GM19023 (cell line): Measurements from ENCODE around the gene SNTG2.

ENCODE experiments used
- ATAC-seq: cut with Tn5 transposase; IDR thresholded peaks from one replicate; pipeline ENCODE4 v1.9.1; 2021; ENCODE audit warnings: mild to moderate bottlenecking, moderate library complexity; ENCODE audit not compliant: unreplicated experiment

The SNTG2 gene

GRCh38 chr2:926259-926793 lies 24.3 kb upstream of the SNTG2 start:
- ATAC-seq, result no peak

- no peak for ATAC-seq
Observed at GRCh38 chr2:926896-927295, 23.8 kb upstream of the SNTG2 start.

GRCh38 chr2:929011-929735 lies 21.5 kb upstream of the SNTG2 start:
- no peak for ATAC-seq

GRCh38 chr2:929925-930324 lies 20.7 kb upstream of the SNTG2 start:
- no peak for ATAC-seq

- no peak for ATAC-seq
Observed at GRCh38 chr2:930935-931334, 19.7 kb upstream of the SNTG2 start.

GRCh38 chr2:932320-933115 lies 18.1 kb upstream of the SNTG2 start:
- ATAC-seq, result no peak

- ATAC-seq, result no peak
Observed at GRCh38 chr2:933734-934295, 16.8 kb upstream of the SNTG2 start.

GRCh38 chr2:937530-937929 lies 13.1 kb upstream of the SNTG2 start:
- ATAC-seq, result no peak

- ATAC-seq, result no peak
Observed at GRCh38 chr2:938181-939005, 12.3 kb upstream of the SNTG2 start.

- no peak for ATAC-seq
Observed at GRCh38 chr2:939936-940601, 10.6 kb upstream of the SNTG2 start.

- ATAC-seq, result no peak
Observed at GRCh38 chr2:941871-942270, 8.8 kb upstream of the SNTG2 start.

GRCh38 chr2:942775-943460 lies 7.7 kb upstream of the SNTG2 start:
- no peak for ATAC-seq

- ATAC-seq, result no peak
Observed at GRCh38 chr2:943461-943797, 7.2 kb upstream of the SNTG2 start.

- ATAC-seq, result no peak
Observed at GRCh38 chr2:943821-944220, 6.8 kb upstream of the SNTG2 start.

- no peak for ATAC-seq
Observed at GRCh38 chr2:944693-945092, 6.0 kb upstream of the SNTG2 start.

- ATAC-seq, result no peak
Observed at GRCh38 chr2:945104-945503, 5.5 kb upstream of the SNTG2 start.

GRCh38 chr2:946073-946948 lies 4.3 kb upstream of the SNTG2 start:
- ATAC-seq, result peak; percentile 56

GRCh38 chr2:949384-950079 lies 1.1 kb upstream of the SNTG2 start:
- no peak for ATAC-seq
